ENCODE data around the gene SUPT20H. TPM values are rescaled to one million over a fixed set of nuclear protein-coding genes. Genes with fewer than 3 reads are reported as not detected.

The SUPT20H gene
- total and polyA plus RNA-seq, 2 of the 13 experiments (the other 11 are each of a cell fraction or from before 2014, with no cell fraction given) = 35.0 to 63.6 TPM

DNA sequence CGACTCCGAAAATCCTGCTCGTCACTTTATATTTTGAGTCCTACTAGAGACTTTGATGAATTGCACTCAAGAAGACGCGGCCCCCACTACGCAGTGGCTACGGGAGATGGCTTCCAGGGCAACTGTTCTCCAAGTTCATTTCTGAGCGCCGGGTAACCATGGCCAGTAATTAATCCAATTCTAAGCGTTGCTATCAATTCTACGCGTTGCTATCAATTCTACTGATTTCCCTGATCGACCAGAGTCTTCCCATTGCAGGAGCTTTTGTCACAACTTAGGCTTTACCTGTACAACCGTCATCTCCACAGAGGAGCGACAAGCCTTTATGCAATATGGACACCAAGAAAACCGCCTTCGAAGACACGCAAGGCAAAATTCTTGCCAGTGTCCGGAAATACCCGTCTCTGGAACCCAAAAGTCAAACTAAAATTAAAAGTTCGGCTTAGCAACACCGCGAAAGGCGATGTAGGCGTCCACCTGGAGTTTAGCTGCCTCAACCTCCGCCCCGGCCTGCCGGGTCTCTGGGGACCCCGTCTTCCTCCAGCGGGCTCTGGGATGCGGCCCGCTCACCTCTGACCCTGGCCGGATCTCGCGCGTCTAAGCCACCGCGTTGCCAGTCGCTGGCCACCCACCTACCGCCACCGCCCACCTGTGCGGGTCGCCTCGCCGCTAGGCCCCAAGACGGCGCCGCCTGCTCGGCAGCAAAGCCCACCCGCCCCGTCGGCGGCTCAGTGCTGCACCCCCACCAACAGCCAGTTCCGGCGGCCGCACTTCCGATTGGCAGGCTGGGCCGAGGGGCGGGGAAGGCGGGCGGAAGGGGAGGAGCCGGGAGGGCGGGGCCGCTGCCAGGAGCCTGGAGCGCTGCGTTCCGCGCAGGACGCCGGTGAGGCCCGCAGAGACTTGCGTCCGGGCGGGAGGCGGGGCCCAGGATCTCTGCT, at the start of gene SUPT20H (continued):
- TF ChIP-seq YEATS2 (CRISPR knock-in tag; IDR thresholded peaks at IDR 0.05; ENCODE audit: borderline replicate concordance) (peak; percentile 74; the same call in 1 of the 2 replicates), KLF15 (CRISPR knock-in tag; IDR thresholded peaks at IDR 0.05; ENCODE audit: borderline replicate concordance) (0 out of 2 replicates have a peak, but pooled peaks have one; percentile 51), ZNF670 (CRISPR knock-in tag; IDR thresholded peaks at IDR 0.05; ENCODE audit: borderline replicate concordance) (no peak), MZF1 (CRISPR knock-in tag; IDR thresholded peaks at IDR 0.05; ENCODE audit: borderline replicate concordance) (0 out of 2 replicates have a peak, but pooled peaks have one; percentile 72), ZBTB10 (CRISPR knock-in tag; IDR thresholded peaks at IDR 0.05; ENCODE audit: borderline replicate concordance) (peak; percentile 70; the same call in 1 of the 2 replicates), SP4 (CRISPR knock-in tag; IDR thresholded peaks at IDR 0.05) (peak; percentile 86), MTA1 (CRISPR knock-in tag; IDR thresholded peaks at IDR 0.05; ENCODE audit: borderline replicate concordance) (peak; percentile 84; the same call in 1 of the 2 replicates), KDM1A (CRISPR knock-in tag; IDR thresholded peaks at IDR 0.05) (no peak), HCFC1 (IDR thresholded peaks at IDR 0.05; ENCODE audit: low read depth, low read length) (no peak), ZSCAN20 (CRISPR knock-in tag; IDR thresholded peaks at IDR 0.05; ENCODE audit: borderline replicate concordance) (peak; percentile 49; the same call in 1 of the 2 replicates), SAFB2 (CRISPR knock-in tag; IDR thresholded peaks at IDR 0.05; ENCODE audit: borderline replicate concordance, low read depth) (peak; percentile 48; the same call in 1 of the 2 replicates), ZNF264 (CRISPR knock-in tag; IDR thresholded peaks at IDR 0.05) (peak; percentile 28; the same call in 1 of the 2 replicates), HNRNPK (IDR thresholded peaks at IDR 0.05; ENCODE audit: low read depth, low read length, poor library complexity, severe bottlenecking) (peak; percentile 68), NFYC (CRISPR knock-in tag; IDR thresholded peaks at IDR 0.05) (peak; percentile 69), ARID4A (CRISPR knock-in tag; IDR thresholded peaks at IDR 0.05; ENCODE audit: borderline replicate concordance) (peak; percentile 92; the same call in 1 of the 2 replicates), KAT8 (CRISPR knock-in tag; IDR thresholded peaks at IDR 0.05) (peak; percentile 78), ZBTB7A (CRISPR knock-in tag; IDR thresholded peaks at IDR 0.05) (peak; percentile 87), TEAD3 (CRISPR knock-in tag; optimal IDR thresholded peaks at IDR 0.05; ENCODE audit: borderline replicate concordance) (peak; percentile 25)
- TF ChIP-seq, protein P1, sequence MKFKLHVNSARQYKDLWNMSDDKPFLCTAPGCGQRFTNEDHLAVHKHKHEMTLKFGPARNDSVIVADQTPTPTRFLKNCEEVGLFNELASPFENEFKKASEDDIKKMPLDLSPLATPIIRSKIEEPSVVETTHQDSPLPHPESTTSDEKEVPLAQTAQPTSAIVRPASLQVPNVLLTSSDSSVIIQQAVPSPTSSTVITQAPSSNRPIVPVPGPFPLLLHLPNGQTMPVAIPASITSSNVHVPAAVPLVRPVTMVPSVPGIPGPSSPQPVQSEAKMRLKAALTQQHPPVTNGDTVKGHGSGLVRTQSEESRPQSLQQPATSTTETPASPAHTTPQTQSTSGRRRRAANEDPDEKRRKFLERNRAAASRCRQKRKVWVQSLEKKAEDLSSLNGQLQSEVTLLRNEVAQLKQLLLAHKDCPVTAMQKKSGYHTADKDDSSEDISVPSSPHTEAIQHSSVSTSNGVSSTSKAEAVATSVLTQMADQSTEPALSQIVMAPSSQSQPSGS (CRISPR knock-in tag; IDR thresholded peaks at IDR 0.05) = 0 out of 2 replicates have a peak, but pooled peaks have one; percentile 17
